ENCODE measurements around the gene TEAD1. TPM values are rescaled to one million over a fixed set of nuclear protein-coding genes. Genes with fewer than 3 reads are reported as not detected.

Gene TEAD1
- total RNA-seq, 1 donor from 2014 or later: 55.3 TPM

- Histone ChIP-seq H3K9ac (ENCODE audit: low read depth in 1 of 3, low read length in 3 of 3) (no peak overlapping the region), H3K36me3 (ENCODE audit: control insufficient read depth in 3 of 3, insufficient read depth in 3 of 3, low read length in 3 of 3) (no peaks in the 10 kb centered on the region), H3K27ac (ENCODE audit: low read depth, low read length) (no peak overlapping the region), H3K27me3 (ENCODE audit: control insufficient read depth in 3 of 3, insufficient read depth in 3 of 3, low read length in 3 of 3) (no peaks in the 10 kb centered on the region), H3K4me1 (ENCODE audit: control insufficient read depth in 3 of 3, insufficient read depth in 3 of 3, low read length in 3 of 3) (peaks cover 58 to 59% (median 58%) of the 10 kb centered on the region in 3 donors), H3K9me3 (ENCODE audit: control insufficient read depth in 3 of 3, low read length in 3 of 3) (no peaks in the 10 kb centered on the region), H3K4me3 (ENCODE audit: low read length in 3 of 3) (no peak overlapping the region)
Measured at GRCh38 chr11:12842933-12843636, 168.9 kb downstream of the TEAD1 start.

GRCh38 chr11:12845163-12845562 is 170.9 kb downstream of the TEAD1 start:
- Histone ChIP-seq H3K4me3 (ENCODE audit: low read length in 3 of 3) (peak overlapping the region in 2 of 3 donors; percentile 25 to 53), H3K4me1 (ENCODE audit: control insufficient read depth in 3 of 3, insufficient read depth in 3 of 3, low read length in 3 of 3) (peaks cover 59 to 67% (median 60%) of the 10 kb centered on the region in 3 donors), H3K9me3 (ENCODE audit: control insufficient read depth in 3 of 3, low read length in 3 of 3) (no peaks in the 10 kb centered on the region), H3K36me3 (ENCODE audit: control insufficient read depth in 3 of 3, insufficient read depth in 3 of 3, low read length in 3 of 3) (no peaks in the 10 kb centered on the region), H3K27me3 (ENCODE audit: control insufficient read depth in 3 of 3, insufficient read depth in 3 of 3, low read length in 3 of 3) (no peaks in the 10 kb centered on the region), H3K9ac (ENCODE audit: low read depth in 1 of 3, low read length in 3 of 3) (peak overlapping the region in 1 of 3 donors; percentile 63), H3K27ac (ENCODE audit: low read depth, low read length) (peak overlapping the region; percentile 69)

DNA sequence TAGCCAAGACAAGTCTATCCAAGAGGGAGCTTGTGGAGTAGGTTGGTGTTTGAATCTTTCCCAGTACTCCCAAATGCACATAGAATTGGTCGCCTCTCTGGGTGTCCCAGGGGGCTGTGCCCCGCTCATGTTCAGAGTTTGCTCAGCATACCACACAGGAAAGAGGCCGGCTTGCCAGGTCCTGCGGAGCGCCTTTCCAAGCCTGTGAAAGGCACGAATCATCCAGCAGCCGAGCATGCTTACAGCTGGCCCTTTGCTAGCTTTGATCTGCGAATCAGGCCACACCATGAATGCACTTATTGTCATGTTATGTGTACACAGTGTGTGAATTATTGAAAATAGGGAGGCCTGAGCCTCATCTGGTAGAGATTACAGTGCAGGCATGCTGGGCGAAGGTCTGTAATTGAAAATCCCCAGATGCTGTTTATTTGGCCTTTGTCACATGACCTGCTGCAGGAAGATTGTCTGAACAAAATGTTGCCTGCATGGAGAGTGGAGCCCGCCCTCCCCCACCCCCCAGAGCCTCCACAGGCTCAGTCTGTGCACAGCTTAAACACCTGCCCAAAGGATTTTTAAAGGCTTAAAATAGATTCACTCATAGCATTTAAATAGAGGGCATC is 171.6 kb downstream of the TEAD1 start:
- peak overlapping the region; percentile 69 for H3K27ac ChIP-seq (ENCODE audit: low read depth, low read length)
- H3K36me3 ChIP-seq (ENCODE audit: control insufficient read depth in 3 of 3, insufficient read depth in 3 of 3, low read length in 3 of 3): no peaks in the 10 kb centered on the region
- H3K9me3 ChIP-seq (ENCODE audit: control insufficient read depth in 3 of 3, low read length in 3 of 3): no peaks in the 10 kb centered on the region
- peaks cover 54 to 63% (median 54%) of the 10 kb centered on the region in 3 donors for H3K4me1 ChIP-seq (ENCODE audit: control insufficient read depth in 3 of 3, insufficient read depth in 3 of 3, low read length in 3 of 3)
- no peaks in the 10 kb centered on the region for H3K27me3 ChIP-seq (ENCODE audit: control insufficient read depth in 3 of 3, insufficient read depth in 3 of 3, low read length in 3 of 3)
- H3K9ac ChIP-seq (ENCODE audit: low read depth in 1 of 3, low read length in 3 of 3): peak overlapping the region; percentile 54 to 63 (median 55)
- peak overlapping the region; percentile 17 to 53 (median 25) for H3K4me3 ChIP-seq (ENCODE audit: low read length in 3 of 3)

GRCh38 chr11:12846786-12847615 is 172.8 kb downstream of the TEAD1 start:
- Histone ChIP-seq H3K36me3 (ENCODE audit: control insufficient read depth in 3 of 3, insufficient read depth in 3 of 3, low read length in 3 of 3) (no peaks in the 10 kb centered on the region), H3K4me3 (ENCODE audit: low read length in 3 of 3) (peak overlapping the region; percentile 10 to 42 (median 17)), H3K27ac (ENCODE audit: low read depth, low read length) (peak overlapping the region; percentile 69), H3K27me3 (ENCODE audit: control insufficient read depth in 3 of 3, insufficient read depth in 3 of 3, low read length in 3 of 3) (no peaks in the 10 kb centered on the region), H3K9ac (ENCODE audit: low read depth in 1 of 3, low read length in 3 of 3) (peak overlapping the region; percentile 48 to 61 (median 51)), H3K9me3 (ENCODE audit: control insufficient read depth in 3 of 3, low read length in 3 of 3) (no peaks in the 10 kb centered on the region), H3K4me1 (ENCODE audit: control insufficient read depth in 3 of 3, insufficient read depth in 3 of 3, low read length in 3 of 3) (peaks cover 45 to 53% (median 46%) of the 10 kb centered on the region in 3 donors)

GRCh38 chr11:12848413-12848812 is 174.2 kb downstream of the TEAD1 start:
- Histone ChIP-seq H3K27me3 (ENCODE audit: control insufficient read depth in 3 of 3, insufficient read depth in 3 of 3, low read length in 3 of 3) (no peaks in the 10 kb centered on the region), H3K9me3 (ENCODE audit: control insufficient read depth in 3 of 3, low read length in 3 of 3) (no peaks in the 10 kb centered on the region), H3K4me1 (ENCODE audit: control insufficient read depth in 3 of 3, insufficient read depth in 3 of 3, low read length in 3 of 3) (peaks cover 39 to 50% (median 49%) of the 10 kb centered on the region in 3 donors), H3K27ac (ENCODE audit: low read depth, low read length) (peak overlapping the region; percentile 69), H3K4me3 (ENCODE audit: low read length in 3 of 3) (no peak overlapping the region), H3K9ac (ENCODE audit: low read depth in 1 of 3, low read length in 3 of 3) (no peak overlapping the region), H3K36me3 (ENCODE audit: control insufficient read depth in 3 of 3, insufficient read depth in 3 of 3, low read length in 3 of 3) (no peaks in the 10 kb centered on the region)

DNA sequence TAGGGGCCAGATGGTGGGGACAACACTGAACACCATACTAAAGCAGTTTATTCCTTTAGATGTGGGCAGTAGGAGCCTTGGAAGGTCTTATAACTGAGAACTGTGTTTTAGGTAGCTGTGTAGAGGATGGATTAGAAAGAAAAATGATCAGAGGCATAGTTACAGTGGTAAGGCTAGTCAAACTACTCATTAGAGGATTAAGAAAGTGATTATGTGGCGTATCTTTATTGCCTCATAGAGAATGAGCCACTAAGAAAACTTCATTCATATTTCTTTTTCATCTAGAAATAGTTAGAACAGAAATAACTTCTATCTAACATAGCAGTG is 179.1 kb downstream of the TEAD1 start:
- no peak overlapping the region for H3K4me3 ChIP-seq (ENCODE audit: low read length in 3 of 3)
- H3K4me1 ChIP-seq (ENCODE audit: control insufficient read depth in 3 of 3, insufficient read depth in 3 of 3, low read length in 3 of 3): peaks cover 19 to 35% (median 33%) of the 10 kb centered on the region in 3 donors
- no peak overlapping the region for H3K9ac ChIP-seq (ENCODE audit: low read depth in 1 of 3, low read length in 3 of 3)
- H3K27ac ChIP-seq (ENCODE audit: low read depth, low read length): peak overlapping the region; percentile 54
- H3K27me3 ChIP-seq (ENCODE audit: control insufficient read depth in 3 of 3, insufficient read depth in 3 of 3, low read length in 3 of 3): no peaks in the 10 kb centered on the region
- H3K36me3 ChIP-seq (ENCODE audit: control insufficient read depth in 3 of 3, insufficient read depth in 3 of 3, low read length in 3 of 3): no peaks in the 10 kb centered on the region
- no peaks in the 10 kb centered on the region for H3K9me3 ChIP-seq (ENCODE audit: control insufficient read depth in 3 of 3, low read length in 3 of 3)

DNA sequence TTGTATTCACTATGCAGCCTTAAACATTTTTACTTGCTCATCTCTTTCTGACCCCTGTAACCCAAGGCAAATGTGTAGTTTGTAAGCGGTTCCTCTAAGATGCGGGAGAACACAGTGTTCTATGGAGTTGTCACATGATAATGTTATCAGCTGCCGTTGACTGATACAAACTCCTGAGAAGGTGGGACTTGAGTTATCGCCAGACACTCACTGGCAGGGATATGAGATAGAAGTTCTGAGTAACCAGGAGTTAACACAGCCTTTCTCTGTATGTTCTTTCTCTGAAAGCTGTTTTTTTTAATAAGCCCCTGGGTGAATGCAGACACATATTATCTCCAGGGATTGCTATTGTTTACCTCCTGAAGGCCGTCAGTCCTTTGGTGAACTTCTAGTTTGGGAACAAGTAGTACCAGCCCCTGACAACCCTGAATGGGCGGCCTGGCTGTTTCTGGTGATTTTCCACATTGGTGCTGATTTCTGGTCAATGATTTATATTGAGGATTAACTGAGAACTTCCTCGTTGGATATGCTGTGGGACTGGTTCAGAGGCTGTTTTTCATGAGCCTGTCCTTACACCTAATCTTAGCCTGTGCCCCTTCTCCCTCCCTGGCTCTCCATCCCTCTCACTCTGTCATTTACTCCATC is 179.6 kb downstream of the TEAD1 start:
- H3K4me1 ChIP-seq (ENCODE audit: control insufficient read depth in 3 of 3, insufficient read depth in 3 of 3, low read length in 3 of 3): peaks cover 19 to 35% (median 33%) of the 10 kb centered on the region in 3 donors
- H3K9ac ChIP-seq (ENCODE audit: low read depth in 1 of 3, low read length in 3 of 3): peak overlapping the region in 1 of 3 donors; percentile 2
- no peaks in the 10 kb centered on the region for H3K27me3 ChIP-seq (ENCODE audit: control insufficient read depth in 3 of 3, insufficient read depth in 3 of 3, low read length in 3 of 3)
- H3K36me3 ChIP-seq (ENCODE audit: control insufficient read depth in 3 of 3, insufficient read depth in 3 of 3, low read length in 3 of 3): no peaks in the 10 kb centered on the region
- H3K9me3 ChIP-seq (ENCODE audit: control insufficient read depth in 3 of 3, low read length in 3 of 3): no peaks in the 10 kb centered on the region
- H3K27ac ChIP-seq (ENCODE audit: low read depth, low read length): peak overlapping the region; percentile 54
- H3K4me3 ChIP-seq (ENCODE audit: low read length in 3 of 3): no peak overlapping the region

GRCh38 chr11:12854297-12854661 is 180.1 kb downstream of the TEAD1 start:
- Histone ChIP-seq H3K9ac (ENCODE audit: low read depth in 1 of 3, low read length in 3 of 3) (no peak overlapping the region), H3K36me3 (ENCODE audit: control insufficient read depth in 3 of 3, insufficient read depth in 3 of 3, low read length in 3 of 3) (no peaks in the 10 kb centered on the region), H3K4me3 (ENCODE audit: low read length in 3 of 3) (no peak overlapping the region), H3K27ac (ENCODE audit: low read depth, low read length) (peak overlapping the region; percentile 54), H3K9me3 (ENCODE audit: control insufficient read depth in 3 of 3, low read length in 3 of 3) (no peaks in the 10 kb centered on the region), H3K27me3 (ENCODE audit: control insufficient read depth in 3 of 3, insufficient read depth in 3 of 3, low read length in 3 of 3) (no peaks in the 10 kb centered on the region), H3K4me1 (ENCODE audit: control insufficient read depth in 3 of 3, insufficient read depth in 3 of 3, low read length in 3 of 3) (peaks cover 18 to 35% (median 29%) of the 10 kb centered on the region in 3 donors)

DNA sequence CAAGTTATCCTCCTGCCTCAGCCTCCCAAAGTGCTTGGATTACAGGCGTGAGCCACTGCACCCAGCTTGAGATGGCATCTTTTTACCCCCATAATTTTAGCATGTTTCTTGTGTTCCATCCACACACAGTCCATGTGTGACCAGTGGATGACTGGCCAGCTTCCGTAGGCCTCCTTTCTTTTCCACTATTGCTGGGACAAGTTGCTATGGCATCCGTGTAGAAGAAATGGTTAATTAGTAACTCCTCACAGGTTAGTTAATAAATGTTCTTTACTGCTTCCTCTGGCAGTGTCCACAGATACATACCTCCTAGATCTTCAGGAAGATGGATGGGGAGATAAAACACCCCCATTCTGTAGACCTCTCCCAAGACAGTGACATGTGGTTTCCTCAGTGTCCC is 180.6 kb downstream of the TEAD1 start:
- Histone ChIP-seq H3K27me3 (ENCODE audit: control insufficient read depth in 3 of 3, insufficient read depth in 3 of 3, low read length in 3 of 3) (no peaks in the 10 kb centered on the region), H3K27ac (ENCODE audit: low read depth, low read length) (no peak overlapping the region), H3K4me1 (ENCODE audit: control insufficient read depth in 3 of 3, insufficient read depth in 3 of 3, low read length in 3 of 3) (peaks cover 17 to 35% (median 28%) of the 10 kb centered on the region in 3 donors), H3K36me3 (ENCODE audit: control insufficient read depth in 3 of 3, insufficient read depth in 3 of 3, low read length in 3 of 3) (no peaks in the 10 kb centered on the region), H3K9ac (ENCODE audit: low read depth in 1 of 3, low read length in 3 of 3) (no peak overlapping the region), H3K9me3 (ENCODE audit: control insufficient read depth in 3 of 3, low read length in 3 of 3) (no peaks in the 10 kb centered on the region), H3K4me3 (ENCODE audit: low read length in 3 of 3) (no peak overlapping the region)
